Effector memory CD4-positive, alpha-beta T cell (primary cell): Measurements from ENCODE around the gene MAPK12.
A peak's percentile ranks its signal among the peaks of the same experiment; 100 is the strongest.

Experiments
- DNase-seq, 3 donors: peaks; one replicate each; pipeline ENCODE4 v3.0.0-alpha.2; 2020
- H3K27ac ChIP-seq: 2 replicates; pipeline ENCODE4 v1.7.0; 2013; ENCODE audit warnings: mild to moderate bottlenecking, low read length, moderate library complexity; ENCODE audit not compliant: insufficient read depth, poor library complexity, severe bottlenecking
- H3K27me3 ChIP-seq: replicated peaks from 2 replicates; pipeline ENCODE4 v1.7.0; 2013; ENCODE audit warnings: mild to moderate bottlenecking, low read length; ENCODE audit not compliant: insufficient read depth, control insufficient read depth, poor library complexity, severe bottlenecking
- H3K36me3 ChIP-seq: 2 replicates; pipeline ENCODE4 v1.7.0; 2013; ENCODE audit warnings: mild to moderate bottlenecking, low read length, moderate library complexity; ENCODE audit not compliant: control insufficient read depth, insufficient read depth
- H3K4me1 ChIP-seq: 2 replicates; pipeline ENCODE4 v1.7.0; 2013; ENCODE audit warnings: low read length, mild to moderate bottlenecking; ENCODE audit not compliant: control insufficient read depth, insufficient read depth, poor library complexity, severe bottlenecking
- H3K4me3 ChIP-seq: 2 replicates; pipeline ENCODE4 v1.7.0; 2013; ENCODE audit warnings: low read length, low read depth, mild to moderate bottlenecking; ENCODE audit not compliant: insufficient read depth, poor library complexity, severe bottlenecking
- H3K9me3 ChIP-seq: 2 replicates; pipeline ENCODE4 v1.7.0; 2013; ENCODE audit warnings: mild to moderate bottlenecking, low read length, moderate library complexity; ENCODE audit not compliant: control insufficient read depth
- total RNA-seq, 3 donors: gene quantifications; one replicate each; lab custom pipeline; 2026; lab: John Stamatoyannopoulos, UW

The MAPK12 gene
- 0.17 to 1.1 (median 0.19) reads per million in 3 donors for total RNA-seq

DNA sequence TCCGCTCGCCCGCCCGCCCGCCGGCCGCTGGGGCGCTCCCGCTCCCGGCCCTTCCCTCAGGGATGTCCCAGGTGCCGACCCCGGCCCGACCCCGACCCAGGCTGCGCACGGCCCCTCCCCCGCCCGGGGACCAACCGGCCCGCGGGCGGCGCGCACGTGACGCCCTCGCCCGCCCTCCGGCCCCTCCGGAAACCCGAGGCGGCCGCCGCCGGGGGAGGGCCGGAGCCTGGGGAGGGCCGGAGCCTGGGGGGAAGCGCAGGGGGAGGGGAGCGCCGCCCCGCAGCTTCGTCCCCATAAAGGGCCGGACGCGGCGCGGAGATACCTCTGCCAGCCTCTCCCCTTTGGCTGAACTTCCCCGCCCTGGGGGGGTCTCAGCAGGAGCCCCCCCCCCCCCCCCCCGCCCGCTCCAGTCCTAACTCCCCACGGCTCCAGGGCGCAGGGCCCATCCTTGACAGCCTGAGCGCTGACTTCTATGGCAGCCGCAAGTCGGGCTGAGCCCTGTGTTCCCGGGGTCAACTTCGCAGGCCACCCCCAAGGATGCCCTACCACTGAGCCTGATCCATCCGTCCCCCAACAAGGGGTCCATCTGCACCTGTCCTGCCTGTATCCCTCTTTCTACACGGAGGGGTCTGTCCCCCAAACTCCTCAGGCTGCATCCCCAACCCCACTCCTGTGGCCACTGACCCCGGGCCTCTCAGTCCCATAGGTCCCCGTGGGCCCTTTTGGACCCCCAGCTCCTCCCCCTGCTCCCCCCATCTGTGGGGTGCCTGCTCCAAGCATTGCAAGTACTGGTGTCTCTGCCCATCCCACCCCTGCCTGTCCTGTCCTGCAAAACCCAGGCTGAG, at the start of gene MAPK12:
MAPK12 (minus strand) TSS at position 69 of the 845 bp plus-strand sequence. CDS start 174 bp downstream, outside the sequence.
- Histone ChIP-seq H3K9me3 (no peaks in the 10 kb centered on the region), H3K4me1 (no peaks in the 10 kb centered on the region), H3K36me3 (no peaks in the 10 kb centered on the region), H3K4me3 (peak within 1 kb of the TSS; percentile 4), H3K27ac (no peak within 1 kb of the TSS), H3K27me3 (peaks cover 17% of the 10 kb centered on the region)
- DNase-seq: no peak

DNA sequence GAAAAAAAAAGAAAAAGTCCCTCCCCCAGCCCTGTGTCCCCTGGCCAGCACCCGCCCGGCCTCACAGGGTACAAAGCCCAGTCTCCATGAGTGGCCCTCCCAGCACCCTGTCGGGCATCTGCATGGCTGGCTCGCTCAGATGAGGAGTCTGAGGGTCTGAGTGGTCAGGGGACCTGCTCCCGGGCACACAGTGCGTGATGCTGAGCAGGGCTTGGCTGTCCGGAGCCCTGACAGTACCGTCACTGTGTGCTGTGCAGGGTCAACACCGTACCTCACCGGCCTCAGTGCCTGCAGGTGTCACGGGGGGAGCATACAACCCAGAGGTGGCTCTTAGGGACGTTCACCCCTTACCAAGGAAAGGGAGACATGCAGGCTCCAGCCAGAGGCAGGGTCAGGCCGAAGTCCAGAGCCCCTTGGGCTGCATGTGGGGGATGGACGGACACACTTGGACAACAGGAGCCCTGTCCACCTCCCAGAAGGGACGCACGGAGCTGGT, 49.5 kb upstream of the MAPK12 start:
- H3K36me3 ChIP-seq: no peaks in the 10 kb centered on the region
- no peak overlapping the region for H3K27ac ChIP-seq
- no peaks in the 10 kb centered on the region for H3K9me3 ChIP-seq
- H3K4me3 ChIP-seq: no peak overlapping the region
- peaks cover 28% of the 10 kb centered on the region for H3K4me1 ChIP-seq
- DNase-seq: no peak
- peaks cover 5% of the 10 kb centered on the region for H3K27me3 ChIP-seq

DNA sequence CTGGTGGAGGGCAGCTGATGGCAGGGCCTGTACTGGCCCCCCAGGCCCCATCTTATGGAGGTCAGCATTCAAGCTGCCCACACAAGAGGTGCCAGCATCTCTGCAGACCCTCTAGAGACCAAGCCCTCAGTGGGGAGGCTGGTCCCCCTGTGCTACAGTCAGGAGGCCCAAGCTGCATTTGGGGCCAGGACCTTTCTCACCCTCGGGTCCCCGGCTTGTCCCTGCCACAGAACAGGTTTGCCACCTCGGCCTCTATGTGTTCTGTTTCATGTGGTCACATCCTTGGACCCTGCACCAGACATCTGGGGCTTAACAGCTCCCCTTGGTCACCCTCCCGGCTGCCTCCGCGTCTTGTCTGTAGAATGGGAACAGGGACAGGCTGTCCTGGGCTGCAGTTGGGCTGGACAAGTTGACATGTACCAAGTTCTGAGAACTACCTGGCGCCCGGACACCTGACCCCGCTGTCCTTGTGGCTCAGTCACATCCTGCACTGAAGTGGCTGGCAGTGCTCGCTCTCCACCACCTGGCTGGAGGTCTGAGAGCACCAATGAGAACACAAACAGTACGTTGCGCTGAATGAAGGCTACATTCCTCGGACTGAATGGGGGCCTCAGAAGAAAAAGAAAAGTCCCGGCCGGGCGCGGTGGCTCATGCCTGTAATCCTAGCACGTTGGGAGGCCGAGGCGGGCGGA, 48.7 kb upstream of the MAPK12 start:
- Histone ChIP-seq H3K27me3 (peaks cover 5% of the 10 kb centered on the region), H3K4me1 (peaks cover 28% of the 10 kb centered on the region), H3K4me3 (no peak overlapping the region), H3K9me3 (no peaks in the 10 kb centered on the region), H3K36me3 (no peaks in the 10 kb centered on the region), H3K27ac (no peak overlapping the region)
- DNase-seq: no peak

DNA sequence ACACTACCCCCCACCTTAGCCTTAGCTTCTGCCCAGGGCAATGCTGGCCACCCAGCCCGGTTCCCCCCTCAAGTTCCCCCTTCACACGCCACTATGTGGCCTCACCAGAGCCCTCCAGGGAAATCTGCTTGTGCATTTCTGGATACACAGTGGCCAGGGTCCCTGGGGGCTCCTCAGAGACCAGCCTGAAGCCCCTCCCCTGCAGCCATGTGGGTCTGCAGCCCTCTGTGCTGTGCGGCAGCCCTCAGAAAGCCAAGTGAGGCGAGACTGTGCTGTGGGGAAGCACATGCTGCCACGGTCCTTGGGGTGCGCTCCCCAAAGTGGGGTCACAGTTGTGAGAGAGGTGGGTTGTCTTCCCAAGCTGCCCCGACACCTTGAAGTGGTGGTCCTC, 48.1 kb upstream of the MAPK12 start:
- DNase-seq: no peak
- H3K4me1 ChIP-seq: peaks cover 23% of the 10 kb centered on the region
- no peak overlapping the region for H3K27ac ChIP-seq
- no peaks in the 10 kb centered on the region for H3K9me3 ChIP-seq
- H3K4me3 ChIP-seq: no peak overlapping the region
- peaks cover 5% of the 10 kb centered on the region for H3K27me3 ChIP-seq
- H3K36me3 ChIP-seq: no peaks in the 10 kb centered on the region

DNA sequence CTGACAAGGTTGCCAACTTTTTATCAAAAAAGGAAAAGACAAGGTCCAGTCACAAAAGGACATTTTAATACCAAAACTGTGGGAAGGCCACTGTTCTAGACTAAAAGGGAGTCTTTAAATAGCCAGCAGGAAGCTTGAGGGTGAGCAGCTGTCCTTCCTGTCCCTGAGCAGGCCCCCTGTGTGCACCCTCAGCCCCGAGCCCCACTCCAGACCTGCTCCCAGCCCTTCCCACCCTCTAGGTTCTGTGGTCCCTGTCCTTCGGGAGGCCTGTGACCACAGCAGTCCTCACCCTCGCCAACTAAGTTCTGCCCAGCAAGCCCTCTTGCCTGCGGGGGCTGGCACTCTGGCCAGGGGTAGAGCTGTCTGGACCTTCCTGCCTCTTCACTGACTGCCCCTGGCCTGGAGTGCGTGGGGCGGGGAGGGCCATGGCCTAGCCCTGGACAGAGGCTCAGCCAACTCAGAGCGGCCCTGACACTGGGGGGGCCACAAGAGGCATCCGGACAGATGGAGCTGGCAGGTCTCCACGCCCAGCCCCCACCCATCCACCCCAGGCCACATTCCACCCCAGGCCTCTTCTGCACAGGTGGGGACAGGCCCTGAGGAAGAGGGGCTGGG, 47.6 kb upstream of the MAPK12 start:
- Histone ChIP-seq H3K27ac (no peak overlapping the region), H3K36me3 (no peaks in the 10 kb centered on the region), H3K4me3 (no peak overlapping the region), H3K9me3 (no peaks in the 10 kb centered on the region), H3K27me3 (peaks cover 5% of the 10 kb centered on the region), H3K4me1 (peaks cover 18% of the 10 kb centered on the region)
- no peak for DNase-seq

DNA sequence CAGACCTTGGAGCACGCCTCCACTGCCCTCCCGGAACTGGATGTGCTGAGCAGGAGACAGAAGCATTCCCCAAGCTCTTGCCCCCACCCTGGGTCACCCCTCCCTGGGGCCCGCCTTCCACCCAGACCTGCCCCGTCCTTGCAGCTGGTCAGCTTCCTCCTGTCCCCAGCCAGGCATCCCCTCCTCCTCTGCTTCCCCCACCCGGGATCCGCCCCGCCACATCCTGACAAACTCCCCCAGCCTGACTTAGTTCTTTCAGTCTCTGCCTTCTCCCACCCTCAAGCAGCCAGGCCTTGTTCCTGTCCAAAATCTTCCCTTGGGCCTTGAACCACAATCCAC, 47.1 kb upstream of the MAPK12 start:
- H3K4me3 ChIP-seq: no peak overlapping the region
- H3K27me3 ChIP-seq: peaks cover 5% of the 10 kb centered on the region
- H3K27ac ChIP-seq: no peak overlapping the region
- no peaks in the 10 kb centered on the region for H3K9me3 ChIP-seq
- no peaks in the 10 kb centered on the region for H3K36me3 ChIP-seq
- no peak for DNase-seq
- peaks cover 13% of the 10 kb centered on the region for H3K4me1 ChIP-seq

DNA sequence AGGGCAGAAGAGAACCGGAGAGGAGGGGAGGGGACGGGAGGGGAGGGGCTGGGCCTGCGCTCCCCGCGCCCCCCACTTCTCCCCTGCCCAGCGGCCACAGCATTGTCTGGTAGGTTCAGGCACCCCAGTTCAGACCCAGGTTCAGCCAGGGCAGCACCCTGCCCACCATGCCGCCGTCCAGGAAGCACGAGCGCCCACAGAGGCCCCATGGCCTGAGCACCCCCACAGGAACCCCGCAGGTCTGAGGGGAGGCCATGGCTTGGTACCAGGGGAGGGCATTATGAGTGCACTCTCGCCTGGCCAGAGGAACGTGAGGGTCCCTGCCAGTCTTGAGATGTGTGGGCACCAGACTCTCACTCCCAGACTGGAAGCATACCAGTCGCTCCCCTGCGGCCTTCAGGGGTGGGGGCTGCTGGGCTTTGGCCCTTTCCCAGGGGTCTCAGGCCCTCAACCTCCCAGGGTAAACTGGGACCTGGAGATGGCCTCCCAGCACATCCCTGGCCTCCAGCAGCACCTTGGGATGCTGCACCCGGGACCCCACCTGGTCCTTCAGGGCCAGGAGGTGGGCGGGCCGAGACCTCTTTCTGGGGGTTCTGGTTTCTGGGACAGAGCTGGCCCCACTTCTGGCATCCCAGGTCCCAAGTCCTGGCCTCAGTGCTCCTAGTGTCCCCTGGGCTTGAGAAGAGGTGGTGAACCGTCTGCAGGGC, 46.6 kb upstream of the MAPK12 start:
- Histone ChIP-seq H3K4me1 (peaks cover 11% of the 10 kb centered on the region), H3K4me3 (no peak overlapping the region)

DNA sequence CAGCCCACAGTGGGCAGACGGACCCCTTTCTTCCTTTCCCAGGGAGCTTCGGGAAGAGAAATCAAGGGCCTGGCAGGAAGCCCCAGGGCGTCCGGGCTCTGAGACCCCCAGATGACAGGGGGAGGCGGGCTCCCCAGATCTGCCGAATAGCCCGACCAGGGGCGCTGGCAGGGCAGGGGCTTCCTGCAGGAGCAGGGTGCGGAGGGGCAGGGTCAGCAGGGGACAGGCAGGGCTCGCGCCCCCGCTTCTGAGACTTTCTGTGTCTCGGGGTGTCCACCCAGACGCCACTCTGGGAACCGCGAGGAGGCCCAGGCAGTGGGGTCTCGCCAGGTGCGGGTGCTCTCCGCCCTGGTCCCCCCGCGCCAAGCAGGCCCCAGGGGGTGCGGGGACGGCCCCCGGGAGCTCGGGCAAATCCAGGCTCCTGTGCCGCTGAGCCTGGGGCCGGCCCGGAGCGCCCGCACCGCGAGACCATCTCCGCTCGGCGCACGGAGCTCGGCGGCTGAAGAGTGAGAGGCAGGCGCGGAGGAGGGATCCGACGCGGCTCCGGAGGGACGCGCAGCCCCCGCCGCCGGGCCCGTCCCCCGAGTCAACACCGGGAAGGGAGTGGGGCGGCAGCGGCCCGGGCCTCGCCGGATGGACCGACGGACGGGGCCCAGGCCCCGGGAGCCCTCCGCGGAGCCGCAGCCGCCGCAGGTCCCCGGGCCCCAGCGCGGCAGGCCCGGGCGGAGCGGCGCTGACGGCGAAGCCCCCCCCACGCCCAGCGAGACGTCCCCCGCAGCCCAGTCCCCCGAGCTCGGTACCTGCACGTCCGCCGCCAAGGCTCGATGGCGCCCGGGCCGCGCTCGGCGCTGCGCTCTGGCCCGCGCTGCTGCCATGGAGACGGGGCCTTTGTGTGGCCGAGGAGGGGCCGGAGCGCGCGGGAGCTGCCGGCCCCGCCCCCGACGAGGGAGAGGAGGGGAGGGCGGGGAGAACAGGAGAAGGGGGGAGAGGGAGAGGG, 45.6 kb upstream of the MAPK12 start, which contains the start of gene PLXNB2:
PLXNB2 (minus strand) TSS at position 894 of the 997 bp plus-strand sequence. CDS start 17,062 bp downstream, outside the sequence.
- no peak for DNase-seq

More for the DNA sequence above, 46.6 kb upstream of the MAPK12 start:
- Histone ChIP-seq H3K9me3 (no peaks in the 10 kb centered on the region), H3K36me3 (no peaks in the 10 kb centered on the region), H3K27ac (no peak overlapping the region), H3K27me3 (peaks cover 5% of the 10 kb centered on the region)
- DNase-seq: no peak

More for the DNA sequence above, 45.6 kb upstream of the MAPK12 start, which contains the start of gene PLXNB2:
- Histone ChIP-seq H3K9me3 (no peaks in the 10 kb centered on the region), H3K36me3 (no peaks in the 10 kb centered on the region), H3K4me3 (peak within 1 kb of the TSS; percentile 42), H3K4me1 (peaks cover 11% of the 10 kb centered on the region), H3K27me3 (peaks cover 5% of the 10 kb centered on the region), H3K27ac (no peak within 1 kb of the TSS)
